Measurements from ENCODE around the gene ZNF687.
A peak's percentile ranks its signal among the peaks of the same experiment; 100 is the strongest.

Gene ZNF687

DNA sequence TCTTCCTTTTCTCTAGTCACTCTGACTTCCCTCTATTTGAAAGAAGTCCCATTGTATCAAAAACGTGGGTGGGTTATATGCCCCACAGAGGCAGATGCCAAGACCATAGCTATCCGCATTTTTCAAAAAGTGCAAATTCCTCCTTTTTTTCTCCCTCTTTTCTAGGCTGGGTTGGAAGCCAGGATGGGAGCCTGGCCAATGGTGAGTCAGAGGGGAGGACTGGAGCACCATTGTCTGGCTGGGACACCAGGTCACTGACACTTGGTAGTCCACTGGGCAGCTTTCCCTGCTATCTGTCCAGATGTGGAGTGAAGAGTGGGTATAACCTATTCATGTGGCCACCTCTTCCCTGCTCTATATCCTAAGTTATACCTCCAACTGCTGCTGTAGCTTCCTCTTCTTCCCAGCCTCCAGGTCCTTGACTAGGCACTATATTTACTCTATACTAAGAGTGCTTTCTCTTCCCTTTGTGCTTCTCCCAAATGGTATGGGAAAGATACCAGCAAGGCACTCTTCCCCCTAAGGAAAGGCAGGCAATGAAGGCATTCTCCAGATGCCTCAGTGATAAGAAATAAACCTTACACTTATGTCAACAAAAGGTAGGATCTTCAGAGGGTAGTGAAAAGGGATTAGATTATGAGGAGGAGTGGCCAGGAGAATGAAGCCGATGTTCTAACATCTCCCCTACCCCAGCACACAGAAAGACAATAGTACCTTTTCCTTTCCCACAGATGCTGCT, 32.2 kb downstream of the ZNF687 start:
- no peak for DNase-seq

DNA sequence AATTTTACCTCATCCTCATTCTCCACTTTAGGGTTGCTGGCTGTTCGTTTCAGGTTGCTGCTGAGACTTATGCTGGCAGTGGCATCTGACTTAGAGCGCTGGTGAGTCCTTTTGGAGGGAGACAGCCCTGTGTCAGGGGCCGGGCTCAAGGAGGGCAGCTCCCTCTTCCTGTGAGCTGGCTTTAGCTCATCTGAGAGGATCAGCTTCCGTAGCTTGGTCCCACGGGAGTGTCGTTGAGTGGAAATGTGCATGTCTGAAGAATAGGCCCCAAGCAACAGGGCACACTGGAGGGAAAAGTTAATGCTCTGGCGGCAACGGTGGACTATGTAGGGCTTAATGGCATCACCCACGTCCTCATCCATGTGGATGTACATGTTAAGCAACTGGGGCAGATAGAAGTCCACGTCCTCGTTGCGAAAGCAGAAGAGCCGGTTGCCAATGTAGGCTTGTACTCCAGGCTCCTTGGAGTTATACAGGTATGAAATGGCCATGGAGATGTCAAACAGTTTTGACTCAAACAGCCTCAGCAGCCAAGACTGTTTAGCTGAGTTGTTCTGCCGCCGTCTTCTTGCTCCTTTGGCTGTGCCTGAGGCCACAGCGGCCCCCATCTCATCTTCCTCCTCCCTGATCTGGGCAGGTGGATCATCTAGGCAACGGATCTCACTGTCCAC, 33.6 kb downstream of the ZNF687 start:
- DNase-seq: no peak

GRCh38 chr1:151318975-151319374, 36.9 kb downstream of the ZNF687 start:
- no peak for DNase-seq

- DNase-seq: no peak
Measured at GRCh38 chr1:151324390-151324930, 42.4 kb downstream of the ZNF687 start.

- peak; percentile 64 for DNase-seq
Measured at GRCh38 chr1:151325231-151325630, 43.1 kb downstream of the ZNF687 start.

DNA sequence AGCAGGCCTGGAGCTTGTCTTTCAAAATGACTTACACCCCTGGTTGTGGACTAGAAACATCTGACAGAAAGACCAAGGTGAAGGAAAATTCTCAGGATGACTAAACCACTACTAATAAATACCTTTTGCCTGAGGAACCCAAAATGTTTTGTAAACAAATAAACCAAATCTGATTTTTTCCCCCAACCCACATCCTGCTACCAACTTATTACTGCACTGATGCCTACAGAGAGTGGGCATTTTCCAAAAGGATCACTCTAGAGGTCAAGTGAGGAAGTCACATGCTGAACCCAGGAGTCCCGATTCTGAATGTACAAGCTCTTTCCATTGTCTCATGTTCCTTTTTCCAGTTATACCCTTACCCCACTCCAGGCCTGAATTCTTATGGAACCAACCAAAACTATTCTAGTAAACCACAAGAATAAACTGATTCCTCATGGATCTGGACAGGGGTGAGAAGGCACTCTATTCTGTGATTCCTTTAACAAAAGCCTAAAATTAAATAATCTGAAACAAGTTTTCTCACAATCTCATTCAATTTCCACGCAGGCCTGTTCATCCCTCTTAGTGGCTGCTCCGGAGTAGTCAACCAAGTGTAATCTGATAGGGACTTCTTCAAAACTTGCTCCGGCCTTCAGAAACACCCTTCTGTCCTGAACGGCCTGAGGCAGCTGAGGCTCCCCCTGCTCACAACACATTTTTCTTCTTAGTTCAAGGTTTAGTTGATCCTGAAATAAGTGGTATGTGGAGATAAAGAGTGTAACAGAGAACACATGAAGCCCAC, 43.7 kb downstream of the ZNF687 start:
- peak; percentile 8 for DNase-seq

GRCh38 chr1:151326619-151327222, 44.6 kb downstream of the ZNF687 start:
- peak; percentile 88 for DNase-seq

DNA sequence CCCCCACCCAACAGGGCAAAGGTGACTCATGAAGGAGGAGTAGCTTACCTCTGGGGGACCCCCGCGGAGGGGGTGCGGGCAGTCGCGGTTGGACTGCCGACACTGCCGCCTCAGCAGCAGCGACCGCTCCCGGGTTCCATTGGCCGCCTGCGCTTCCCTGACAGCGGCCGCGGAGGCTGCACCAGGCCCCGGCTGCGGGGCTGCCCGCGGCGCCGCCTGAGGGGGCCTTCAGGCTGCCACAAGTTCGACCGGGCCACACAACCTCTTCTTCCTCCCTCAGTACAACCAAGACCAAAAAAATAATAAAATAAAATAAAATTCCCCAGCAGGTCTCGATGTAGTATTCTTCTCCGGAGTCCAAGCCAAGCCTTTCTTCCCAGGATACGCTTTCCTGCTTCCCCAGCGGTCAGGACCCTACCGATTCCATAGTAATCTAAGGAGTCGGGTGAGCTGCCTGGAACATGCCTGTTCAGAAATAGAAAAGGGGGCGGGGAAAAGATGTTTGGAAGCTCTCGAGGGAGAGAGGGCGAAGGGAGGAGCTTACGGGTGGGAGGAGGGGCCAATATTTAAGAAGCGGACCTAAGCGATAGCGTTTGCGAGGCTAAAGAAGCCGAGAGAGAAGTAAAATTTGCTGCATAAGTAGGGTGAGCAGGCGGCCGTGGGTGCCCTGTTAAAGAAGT, 45.3 kb downstream of the ZNF687 start, which contains the start of gene PI4KB:
Gene PI4KB (minus strand): TSS at position 194 of the 680 bp plus-strand sequence. CDS start 10,935 bp downstream, outside the sequence.
- peak; percentile 99 for DNase-seq

- DNase-seq: no peak
Measured at GRCh38 chr1:151327903-151328674, 46.0 kb downstream of the ZNF687 start.

DNA sequence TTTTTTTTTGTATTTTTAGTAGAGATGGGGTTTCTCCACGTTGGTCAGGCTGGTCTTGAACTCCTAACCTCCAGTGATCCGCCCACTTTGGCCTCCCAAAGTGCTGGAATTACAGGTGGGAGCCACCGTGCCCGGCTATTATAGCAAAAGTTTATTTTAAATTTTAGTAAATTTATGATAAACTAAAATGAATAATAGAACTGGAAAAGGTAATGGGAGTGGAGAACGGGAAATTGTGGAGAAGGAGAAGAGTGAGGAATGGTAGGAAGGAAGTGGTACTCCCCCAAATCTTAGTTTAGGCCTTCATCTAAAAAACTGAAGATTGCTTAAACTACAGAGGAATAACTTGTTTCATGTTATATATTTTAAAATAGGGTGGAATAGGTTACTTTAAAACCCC, 52.7 kb downstream of the ZNF687 start:
- DNase-seq: no peak

DNA sequence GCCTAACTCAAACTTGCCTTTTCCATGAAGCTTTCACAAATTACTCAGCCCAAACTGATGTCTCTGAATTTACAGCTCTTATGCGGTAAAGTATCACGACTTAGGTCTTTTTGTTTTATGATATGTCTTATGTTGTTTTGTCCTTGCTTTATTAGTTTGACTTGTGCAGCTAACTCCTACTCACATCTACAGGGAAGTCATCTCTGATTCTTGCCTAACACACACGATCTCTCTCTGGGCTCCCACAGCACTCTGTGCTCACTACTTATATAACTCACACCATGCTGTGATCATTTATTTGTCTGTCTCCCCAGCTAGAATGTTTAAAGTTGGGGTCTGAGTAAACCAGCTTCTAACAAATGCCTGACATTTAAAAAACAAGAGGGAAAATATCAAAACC, 54.5 kb downstream of the ZNF687 start:
- peak; percentile 25 for DNase-seq

DNA sequence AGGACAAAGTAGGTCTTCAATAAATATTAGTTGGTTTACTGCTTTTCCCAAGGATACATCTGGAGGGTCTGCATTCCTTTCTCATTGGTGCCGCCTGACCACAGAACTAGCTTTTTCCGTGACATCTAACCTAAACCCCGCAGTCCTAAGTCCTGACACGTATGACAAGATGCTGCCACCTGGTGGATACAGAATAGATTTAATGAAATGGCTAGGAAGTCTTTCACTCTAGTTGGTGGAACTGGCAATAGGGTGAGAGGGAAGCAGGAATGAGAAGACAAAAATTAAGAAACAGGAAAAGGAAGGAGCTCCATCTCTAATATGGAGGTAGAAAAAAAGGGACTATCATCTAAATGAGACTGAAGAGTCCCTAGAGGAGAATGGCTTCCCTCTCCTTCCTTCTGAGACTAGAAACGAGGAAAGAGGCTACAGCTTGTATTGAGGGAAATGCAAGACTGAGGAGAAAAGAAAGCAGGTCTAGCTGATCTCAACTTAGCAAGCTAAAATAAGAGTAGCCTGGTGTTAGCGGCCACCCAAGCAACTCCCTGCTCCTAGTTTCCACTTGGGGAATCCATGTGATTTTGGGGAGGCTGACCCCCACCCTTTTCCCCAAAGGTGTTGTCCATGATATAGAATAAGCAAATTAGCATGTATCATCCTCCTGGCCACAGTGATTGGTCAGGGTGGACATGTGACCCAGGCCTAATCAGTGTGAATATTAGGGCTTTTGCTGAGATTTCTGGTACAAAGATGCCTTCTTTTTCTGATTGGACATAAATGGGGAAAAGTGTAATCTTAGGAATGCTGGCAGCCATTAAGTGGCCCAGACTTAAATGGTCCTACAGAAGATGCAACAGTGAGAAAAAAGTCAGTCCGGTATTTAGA, 59.0 kb downstream of the ZNF687 start:
- DNase-seq: peak; percentile 90

Data from suppressor macrophage treated with lipopolysaccharide for 4 hours (primary cell).